DMS153 (cell line): ENCODE results near the gene SEC16A.

Experiments
- DNase-seq: peaks from one replicate; lab custom pipeline; 2025; lab: John Stamatoyannopoulos, UW

The SEC16A gene

DNA sequence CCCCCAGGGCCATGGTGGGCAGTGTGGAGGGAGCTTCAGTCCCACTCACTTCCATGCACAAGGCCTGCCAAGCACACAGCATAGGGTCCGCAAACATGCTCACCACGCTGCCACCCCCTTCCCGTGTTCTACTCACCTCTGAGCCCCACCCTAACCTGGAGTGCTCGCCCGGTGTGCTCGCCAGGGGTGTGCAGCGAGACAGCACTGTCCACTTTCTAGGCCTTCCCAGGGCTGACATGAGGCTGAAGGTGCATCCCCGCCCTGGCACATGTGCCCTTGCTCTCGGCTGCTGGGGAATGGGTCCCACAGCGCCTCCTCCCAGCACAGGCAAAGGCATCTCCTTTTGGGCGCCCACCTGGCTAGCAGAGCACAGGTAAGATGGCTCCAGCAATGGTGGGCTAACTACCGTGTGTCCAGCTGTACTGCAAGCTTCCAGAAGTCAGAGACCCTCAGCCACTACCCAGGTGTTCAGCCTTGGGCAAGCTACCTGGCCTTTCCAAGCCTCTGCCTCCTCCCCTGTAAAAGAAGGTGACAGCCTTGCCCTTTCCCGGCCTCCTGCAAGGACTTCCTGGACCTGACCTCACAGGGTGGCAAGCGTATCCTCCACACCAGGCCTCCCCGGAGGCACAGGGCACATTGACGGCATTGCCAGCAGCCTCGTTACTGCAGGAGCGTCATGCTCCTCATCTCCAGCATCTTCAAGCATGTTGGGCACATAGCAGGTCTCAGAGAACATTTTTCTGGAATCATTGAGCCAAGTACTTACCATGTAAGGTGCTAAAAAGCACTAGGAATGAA lies 4.2 kb upstream of the SEC16A start:
- DNase-seq: no peak

GRCh38 chr9:136486131-136486530 lies 3.3 kb upstream of the SEC16A start:
- DNase-seq: no peak

- DNase-seq: peak; percentile 42
Measured at GRCh38 chr9:136485049-136486045, 2.5 kb upstream of the SEC16A start.

DNA sequence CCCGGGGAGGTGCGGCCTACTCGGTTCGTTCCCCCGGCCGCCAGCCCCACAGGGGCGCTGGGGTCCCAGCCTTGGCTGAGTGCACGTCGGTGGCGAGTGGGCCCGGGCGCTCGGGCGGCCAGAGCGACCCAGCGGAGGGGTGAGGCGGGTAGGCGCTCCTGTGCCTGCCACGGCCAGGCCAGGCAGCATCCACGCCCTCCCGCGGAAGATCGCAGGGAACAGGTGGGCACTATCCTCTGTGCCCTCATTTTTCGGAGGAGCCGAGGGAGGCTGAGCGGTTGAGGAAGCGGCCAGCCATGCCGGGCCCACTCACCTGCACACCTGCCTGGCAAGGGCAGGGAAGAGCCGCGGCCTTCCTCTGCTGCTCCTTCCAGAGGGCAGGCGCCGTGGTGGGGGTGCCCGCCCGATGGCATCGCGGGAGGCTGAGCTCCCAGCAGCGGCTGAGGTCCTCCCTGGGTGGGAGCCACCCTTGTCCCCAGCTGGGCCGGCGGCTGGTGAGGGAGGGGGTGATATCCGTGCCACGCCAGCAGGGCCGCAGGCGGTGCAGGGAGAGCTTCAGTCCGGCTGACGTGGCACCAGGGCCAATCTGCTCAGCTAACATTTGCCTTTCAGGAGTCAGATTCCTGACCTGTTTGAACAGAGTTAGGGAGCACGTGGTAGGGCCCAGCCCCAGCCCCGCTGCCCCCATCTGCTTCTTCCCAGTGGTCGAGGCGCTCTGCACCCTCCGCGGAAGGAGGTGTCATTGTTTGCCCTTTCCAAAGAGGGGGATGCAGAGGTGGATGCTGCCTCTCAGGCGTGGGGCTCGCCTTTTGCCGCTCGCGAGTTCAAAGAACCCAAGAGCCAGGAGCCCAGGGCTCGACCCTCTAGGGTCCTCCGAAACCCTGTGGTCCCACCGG lies 1.6 kb upstream of the SEC16A start:
- peak; percentile 20 for DNase-seq

- peak; percentile 81 for DNase-seq
Measured at GRCh38 chr9:136483589-136484152, 831 bp upstream of the SEC16A start.

DNA sequence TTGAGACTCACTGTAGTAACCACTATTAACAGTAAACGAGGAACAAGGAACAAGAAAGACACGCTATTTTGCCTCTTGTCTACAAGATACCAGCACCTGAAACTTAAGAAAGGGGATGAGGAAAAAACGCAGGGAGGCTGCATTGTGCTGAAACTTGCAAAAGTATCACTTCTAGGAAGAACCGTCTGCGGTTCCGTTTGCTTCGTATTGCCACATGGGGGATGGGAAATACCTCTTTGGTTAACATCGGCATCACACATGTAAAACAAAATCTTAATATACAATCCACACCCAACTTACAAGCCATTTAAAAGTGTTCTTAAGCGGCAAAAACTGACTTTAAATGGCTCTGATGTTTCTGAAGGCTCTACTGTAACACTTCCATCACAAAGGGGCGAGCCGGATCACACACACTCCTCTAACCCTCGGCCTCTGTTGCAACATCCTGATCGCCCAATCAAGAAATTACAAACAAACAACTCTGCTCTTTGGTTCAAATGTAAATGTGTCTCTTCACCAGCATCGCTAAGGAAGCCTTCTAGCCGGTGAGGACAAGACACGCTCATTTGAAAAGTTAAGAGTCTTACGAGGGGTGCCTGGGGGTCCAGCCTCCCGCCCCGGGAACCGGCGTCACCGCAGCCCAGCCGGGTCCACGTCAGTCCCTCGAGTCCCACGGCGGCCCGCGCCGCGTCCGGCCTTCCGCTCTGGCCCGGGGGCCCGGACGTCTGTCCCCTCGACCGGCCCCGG lies 621 bp downstream of the SEC16A start:
- no peak for DNase-seq

DNA sequence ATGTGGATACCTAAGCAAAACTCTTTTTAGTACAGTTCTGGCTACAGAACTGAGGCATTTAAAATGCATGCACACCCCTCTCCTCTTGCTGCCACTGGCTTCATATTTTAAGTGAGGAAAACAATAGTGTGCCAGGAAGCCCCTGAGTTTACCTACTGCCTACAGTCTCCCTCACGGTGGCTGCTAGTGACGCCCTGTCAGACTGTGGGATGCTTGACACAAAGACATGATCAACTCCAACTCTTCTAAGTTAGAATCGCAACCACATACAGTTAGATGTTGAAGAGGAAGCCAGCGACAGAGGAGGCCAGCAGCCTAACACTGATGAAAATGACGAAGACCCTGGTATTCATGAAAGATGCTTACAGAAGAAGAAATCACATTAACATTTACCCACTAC lies 1.3 kb downstream of the SEC16A start:
- DNase-seq: no peak

- no peak for DNase-seq
Measured at GRCh38 chr9:136476369-136477150, 6.3 kb downstream of the SEC16A start.

DNA sequence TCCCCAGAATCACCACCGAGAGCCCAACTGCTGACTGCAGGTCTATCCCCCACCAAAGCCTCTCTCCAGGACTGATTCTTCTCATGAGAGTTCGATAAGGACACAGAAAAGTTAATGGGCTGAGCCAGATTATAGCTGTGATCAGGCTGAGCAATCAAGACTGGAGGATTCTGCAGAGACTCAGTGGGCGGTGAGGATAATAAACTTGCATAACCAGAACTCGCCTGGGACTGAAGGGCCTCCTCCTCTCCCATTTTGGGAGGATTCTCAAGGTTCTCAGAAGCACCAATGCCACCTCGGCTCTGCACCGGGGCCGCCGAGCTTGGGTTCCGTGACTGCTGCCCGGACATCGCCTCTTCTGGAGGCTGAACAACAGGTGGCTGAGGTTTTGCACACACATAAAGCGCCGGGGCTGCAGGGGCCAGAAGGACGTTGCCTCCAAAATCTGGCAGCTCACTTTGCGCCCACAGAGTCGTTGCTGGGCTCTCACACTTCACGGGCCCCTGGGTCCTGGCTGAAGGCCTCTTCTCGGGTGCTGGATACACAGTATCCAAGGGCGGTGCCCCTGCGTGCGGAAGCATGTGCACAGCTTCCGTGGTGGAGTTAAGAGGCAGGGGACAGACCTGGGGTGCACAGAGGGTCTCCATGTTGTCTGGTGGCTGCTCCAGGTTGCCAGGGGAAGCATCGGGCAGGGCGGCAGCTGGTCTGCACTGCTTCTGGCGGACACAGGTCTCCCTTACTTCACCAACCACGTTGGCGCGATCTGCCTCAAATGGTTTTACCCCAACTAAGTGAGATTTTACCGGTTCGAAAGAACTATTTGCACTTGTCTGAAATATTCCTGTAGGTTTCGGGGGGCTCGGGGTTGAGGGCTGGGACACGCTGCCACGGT lies 7.6 kb downstream of the SEC16A start:
- DNase-seq: no peak

GRCh38 chr9:136474021-136474640 lies 8.7 kb downstream of the SEC16A start:
- no peak for DNase-seq

GRCh38 chr9:136473354-136473721 lies 9.5 kb downstream of the SEC16A start:
- no peak for DNase-seq

DNA sequence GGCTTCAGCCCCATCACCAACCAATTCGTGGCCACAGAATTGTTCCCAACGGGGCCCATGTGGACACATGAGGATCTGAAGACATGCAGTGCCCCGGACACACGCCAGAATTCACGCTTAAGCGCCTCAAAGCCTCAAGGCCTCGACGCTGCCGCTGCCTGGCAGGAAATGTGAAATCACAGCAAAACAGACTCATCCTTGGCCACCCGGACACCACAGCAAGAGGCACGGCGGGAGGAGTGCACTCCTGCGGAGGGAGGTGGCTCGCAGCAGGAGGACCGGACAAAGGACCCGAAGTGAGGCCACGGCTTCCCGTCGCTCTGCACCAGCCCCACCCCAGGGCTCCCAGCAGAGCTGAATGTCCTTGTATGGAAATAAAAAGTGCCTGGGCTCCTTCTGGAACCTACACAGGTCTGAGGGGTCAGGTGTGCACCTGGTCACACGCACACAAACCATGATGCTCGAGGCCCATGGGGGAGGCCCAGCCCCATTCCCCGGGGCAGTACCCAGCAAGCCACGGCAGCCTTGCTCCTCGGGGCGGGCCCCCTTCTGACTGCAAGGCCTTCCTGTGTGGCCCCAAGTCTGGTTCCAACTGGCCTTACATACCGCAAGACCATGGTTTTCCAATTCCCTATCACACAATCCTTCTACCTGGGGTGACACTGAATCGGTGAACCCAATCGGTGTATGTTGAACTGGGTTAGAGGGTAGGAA lies 10.0 kb downstream of the SEC16A start:
- DNase-seq: no peak

GRCh38 chr9:136471802-136472487 lies 10.9 kb downstream of the SEC16A start:
- DNase-seq: no peak

- DNase-seq: no peak
Measured at GRCh38 chr9:136470792-136471469, 11.9 kb downstream of the SEC16A start.

DNA sequence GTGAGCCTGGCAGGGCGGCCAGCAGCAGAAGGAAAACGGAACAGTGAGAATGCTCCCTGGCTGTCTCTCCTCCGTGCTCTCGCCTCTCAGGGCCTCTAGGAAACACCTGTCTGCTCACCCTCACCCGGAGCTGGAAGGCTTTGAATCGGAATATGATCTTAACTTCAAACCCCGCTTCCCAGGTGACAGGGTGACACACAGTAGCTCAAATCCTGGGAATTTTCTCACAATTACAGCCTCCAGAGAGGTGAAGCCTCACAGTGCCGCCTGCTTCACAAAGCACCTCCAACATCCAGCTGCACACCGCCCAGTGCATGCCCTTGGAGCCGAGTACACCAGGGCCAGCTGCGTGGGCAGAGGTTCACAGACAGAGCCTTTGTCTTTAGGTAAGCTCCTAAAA lies 12.5 kb downstream of the SEC16A start:
- DNase-seq: no peak

- DNase-seq: no peak
Measured at GRCh38 chr9:136467766-136468165, 15.1 kb downstream of the SEC16A start.

GRCh38 chr9:136466155-136466541 lies 16.7 kb downstream of the SEC16A start:
- no peak for DNase-seq
